Right atrium auricular region (tissue), 2 donors: ENCODE measurements around the gene GSTM2. TPM values are rescaled to one million over a fixed set of nuclear protein-coding genes. Genes with fewer than 3 reads are reported as not detected.

Experiments
- DNase-seq: peaks from one replicate; pipeline ENCODE4 v3.0.0-alpha.2; 2019; ENCODE audit warnings: low spot score
- H3K27ac ChIP-seq, 2 donors: fragments of 200-600 bp; sonication (generic); 1 replicate in 1 of 2; 2 replicates in 1 of 2; pipeline ENCODE4 v1.5.1; 2016 to 2019
- H3K27me3 ChIP-seq, 2 donors: fragments of 200-600 bp; sonication (generic); one replicate each; pipeline versions ENCODE4 v1.5.1 to v1.6.0; 2017 to 2019
- H3K36me3 ChIP-seq: fragments of 200-600 bp; sonication (generic); one replicate; pipeline ENCODE4 v1.5.1; 2016
- H3K4me1 ChIP-seq, 2 donors: fragments of 200-600 bp; sonication (generic); one replicate each; pipeline versions ENCODE4 v1.5.1 to v1.6.0; 2017 to 2019
- H3K4me3 ChIP-seq, 2 donors: fragments of 200-600 bp; sonication (generic); 1 replicate in 1 of 2; 2 replicates in 1 of 2; pipeline ENCODE4 v1.5.1; 2017 to 2019; ENCODE audit warnings: mild to moderate bottlenecking in 1 of 2, moderate library complexity in 1 of 2
- H3K9me3 ChIP-seq, 2 donors: fragments of 200-600 bp; sonication (generic); one replicate each; pipeline ENCODE4 v1.5.1; 2019
- CTCF ChIP-seq, 2 donors: fragments of 200-600 bp; sonication (generic); IDR thresholded peaks; one replicate each; pipeline ENCODE4 v1.5.1; 2019; ENCODE audit warnings: antibody characterized with exemption in 2 of 2
- total RNA-seq, 2 donors: library from RNA; depleted of rRNA; stranded (reverse); fragments of >200 nt; gene quantifications; one replicate each; pipeline ENCODE4 v1.1.0, GENCODE V29; 2016

GSTM2 gene
- total RNA-seq, 2 donors from 2014 or later, result 31.7 to 53.8 TPM

- no peaks in the 10 kb centered on the region for H3K9me3 ChIP-seq
- H3K27me3 ChIP-seq, result no peaks in the 10 kb centered on the region
- no peak overlapping the region for H3K4me3 ChIP-seq
- DNase-seq, result no peak
- no peak overlapping the region for H3K27ac ChIP-seq
- peaks cover 0 to 23% of the 10 kb centered on the region in 2 donors for H3K4me1 ChIP-seq
- no peaks in the 10 kb centered on the region for H3K36me3 ChIP-seq
- TF ChIP-seq CTCF (IDR thresholded peaks at IDR 0.05), result no peak
These were observed 28.6 kb upstream of the GSTM2 start for GRCh38 chr1:109639063-109639840.

GRCh38 chr1:109639841-109640184 lies 28.0 kb upstream of the GSTM2 start:
- Histone ChIP-seq H3K27me3 (no peaks in the 10 kb centered on the region), H3K36me3 (no peaks in the 10 kb centered on the region), H3K4me3 (no peak overlapping the region), H3K4me1 (peaks cover 0 to 23% of the 10 kb centered on the region in 2 donors), H3K9me3 (no peaks in the 10 kb centered on the region), H3K27ac (no peak overlapping the region)
- DNase-seq, result peak; percentile 50
- TF ChIP-seq CTCF (IDR thresholded peaks at IDR 0.05), result no peak

GRCh38 chr1:109640285-109640865 lies 27.5 kb upstream of the GSTM2 start:
- Histone ChIP-seq H3K4me1 (peaks cover 0 to 23% of the 10 kb centered on the region in 2 donors), H3K9me3 (no peaks in the 10 kb centered on the region), H3K4me3 (no peak overlapping the region), H3K27ac (no peak overlapping the region), H3K27me3 (no peaks in the 10 kb centered on the region), H3K36me3 (no peaks in the 10 kb centered on the region)
- peak; percentile 97 to 98 for TF ChIP-seq CTCF (IDR thresholded peaks at IDR 0.05)
- DNase-seq, result peak; percentile 89

- H3K4me3 ChIP-seq, result no peak overlapping the region
- no peak for TF ChIP-seq CTCF (IDR thresholded peaks at IDR 0.05)
- no peaks in the 10 kb centered on the region for H3K9me3 ChIP-seq
- no peaks in the 10 kb centered on the region for H3K27me3 ChIP-seq
- DNase-seq, result peak; percentile 30
- H3K27ac ChIP-seq, result no peak overlapping the region
- no peaks in the 10 kb centered on the region for H3K36me3 ChIP-seq
- H3K4me1 ChIP-seq, result peaks cover 0 to 14% of the 10 kb centered on the region in 2 donors
These were observed 26.6 kb upstream of the GSTM2 start for GRCh38 chr1:109641078-109641740.

GRCh38 chr1:109641861-109642260 lies 26.0 kb upstream of the GSTM2 start:
- Histone ChIP-seq H3K36me3 (no peaks in the 10 kb centered on the region), H3K27me3 (no peaks in the 10 kb centered on the region), H3K27ac (no peak overlapping the region), H3K4me1 (peaks cover 0 to 8% of the 10 kb centered on the region in 2 donors), H3K4me3 (no peak overlapping the region), H3K9me3 (no peaks in the 10 kb centered on the region)
- TF ChIP-seq CTCF (IDR thresholded peaks at IDR 0.05), result no peak
- no peak for DNase-seq
